Ishikawa (cell line): ENCODE data around the gene STRBP.

ENCODE experiments used
- CEBPB ChIP-seq: IDR thresholded peaks from 2 replicates; pipeline ENCODE4 v1.6.1; 2012
- EGR1 ChIP-seq: IDR thresholded peaks from 2 replicates; pipeline ENCODE4 v1.6.1; 2012
- EP300 ChIP-seq: IDR thresholded peaks from 2 replicates; pipeline ENCODE4 v1.6.1; 2012; ENCODE audit warnings: borderline replicate concordance
- FOXM1 ChIP-seq: IDR thresholded peaks from 2 replicates; pipeline ENCODE4 v1.6.1; 2012; ENCODE audit warnings: low read depth, borderline replicate concordance
- RAD21 ChIP-seq: IDR thresholded peaks from 2 replicates; pipeline ENCODE4 v1.6.1; 2012; ENCODE audit warnings: low read depth
- REST ChIP-seq: IDR thresholded peaks from 2 replicates; pipeline ENCODE4 v1.6.1; 2012; ENCODE audit warnings: low read depth, mild to moderate bottlenecking
- USF1 ChIP-seq: IDR thresholded peaks from 2 replicates; pipeline ENCODE4 v1.6.1; 2012
- YY1 ChIP-seq: IDR thresholded peaks from 2 replicates; pipeline ENCODE4 v1.6.1; 2012; ENCODE audit warnings: low read depth

GRCh38 chr9:123096987-123097386 lies 171.4 kb downstream of the STRBP start:
- TF ChIP-seq RAD21 (no peak), CEBPB (no peak), FOXM1 (no peak), EGR1 (no peak), REST (no peak), USF1 (no peak), YY1 (no peak), EP300 (no peak)
